Measurements from ENCODE around the gene RAMP2. TPM values are rescaled to one million over a fixed set of nuclear protein-coding genes. Genes with fewer than 3 reads are reported as not detected.

The RAMP2 gene
- total RNA-seq, 2 donors from 2014 or later = 4.9 to 5.1 TPM

DNA sequence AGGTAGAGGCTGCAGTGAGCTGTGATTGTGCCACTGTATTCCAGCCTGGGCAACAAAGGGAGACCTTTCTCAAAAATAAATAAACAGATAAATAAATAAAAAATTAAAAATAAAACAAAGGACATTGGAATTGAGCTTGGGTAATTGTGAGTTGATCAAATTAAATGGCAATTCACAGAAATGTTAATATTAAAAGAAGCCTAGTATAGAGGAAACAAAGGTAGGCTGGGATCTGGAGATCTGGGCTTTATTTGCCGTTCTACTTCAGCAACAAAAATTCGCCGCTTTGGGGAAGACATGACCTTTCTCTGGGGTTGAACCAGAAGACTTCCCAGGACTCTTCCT is 11.9 kb downstream of the RAMP2 start:
- Mint-ChIP-seq H3K27ac (peak overlapping the region; percentile 94), H3K4me1 (peaks cover 7% of the 10 kb centered on the region), H3K27me3 (ENCODE audit: insufficient read depth) (peaks cover 8% of the 10 kb centered on the region), H3K9me3 (no peaks in the 10 kb centered on the region), H3K4me3 (peak overlapping the region; percentile 97), H3K36me3 (ENCODE audit: low read depth) (peaks cover 22% of the 10 kb centered on the region)
- Histone ChIP-seq H3K27me3 (ENCODE audit: control insufficient read depth, insufficient read depth, low read length, poor library complexity, severe bottlenecking) (peaks cover 4% of the 10 kb centered on the region), H3K36me3 (ENCODE audit: control insufficient read depth, insufficient read depth, low read length) (peaks cover 23% of the 10 kb centered on the region), H3K4me1 (ENCODE audit: control insufficient read depth, insufficient read depth, low read length) (no peaks in the 10 kb centered on the region), H3K4me3 (ENCODE audit: low read length) (peak overlapping the region; percentile 95), H3K9me3 (ENCODE audit: control insufficient read depth, low read length) (no peaks in the 10 kb centered on the region), H3K9ac (ENCODE audit: extremely low read depth, low read length, poor library complexity, severe bottlenecking) (peak overlapping the region; percentile 66), H3K27ac (ENCODE audit: low read depth, low read length) (no peak overlapping the region)
- 21 to 29% methylated on average over 3 of the region's 3 CpGs for WGBS, 2 experiments (ENCODE audit: insufficient coverage in 1 of 2, insufficient read length in 1 of 2)
- DNase-seq = no peak
- TF ChIP-seq CTCF (conservative IDR thresholded peaks at IDR 0.05) = no peak

DNA sequence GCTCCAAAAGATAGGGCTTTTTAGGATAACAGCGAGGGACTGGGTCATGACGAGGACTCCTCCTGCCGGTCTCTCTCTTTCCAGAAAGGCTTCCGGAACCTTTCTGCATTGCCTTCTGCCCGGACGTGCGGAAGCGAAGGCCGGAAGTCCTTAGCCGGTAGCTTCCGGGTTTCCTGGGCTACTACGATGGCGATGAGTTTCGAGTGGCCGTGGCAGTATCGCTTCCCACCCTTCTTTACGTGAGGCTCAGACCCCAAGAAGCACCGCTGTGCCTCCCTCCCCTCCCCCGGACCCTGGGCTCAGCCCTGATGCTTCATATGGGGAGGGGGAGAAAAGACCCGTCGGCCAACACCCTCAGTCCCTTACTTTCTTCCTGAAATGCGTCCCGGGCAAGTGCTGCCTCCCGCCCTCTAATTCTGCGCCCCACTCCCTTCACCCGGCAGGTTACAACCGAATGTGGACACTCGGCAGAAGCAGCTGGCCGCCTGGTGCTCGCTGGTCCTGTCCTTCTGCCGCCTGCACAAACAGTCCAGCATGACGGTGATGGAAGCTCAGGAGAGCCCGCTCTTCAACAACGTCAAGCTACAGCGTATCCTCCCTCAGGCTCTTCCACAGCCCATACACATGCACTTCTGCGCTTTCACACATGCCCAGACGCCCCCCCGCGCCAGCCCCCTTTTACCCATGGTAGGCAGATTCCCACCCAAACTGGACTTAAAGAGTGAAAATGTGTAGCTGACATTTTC is 12.4 kb downstream of the RAMP2 start, which contains the start of gene VPS25:
Gene VPS25 (plus strand): TSS at position 160 of the 746 bp plus-strand sequence. CDS start 27 bp downstream, at position 187.
- H3K36me3 Mint-ChIP-seq (ENCODE audit: low read depth) = peaks cover 26% of the 10 kb centered on the region

DNA sequence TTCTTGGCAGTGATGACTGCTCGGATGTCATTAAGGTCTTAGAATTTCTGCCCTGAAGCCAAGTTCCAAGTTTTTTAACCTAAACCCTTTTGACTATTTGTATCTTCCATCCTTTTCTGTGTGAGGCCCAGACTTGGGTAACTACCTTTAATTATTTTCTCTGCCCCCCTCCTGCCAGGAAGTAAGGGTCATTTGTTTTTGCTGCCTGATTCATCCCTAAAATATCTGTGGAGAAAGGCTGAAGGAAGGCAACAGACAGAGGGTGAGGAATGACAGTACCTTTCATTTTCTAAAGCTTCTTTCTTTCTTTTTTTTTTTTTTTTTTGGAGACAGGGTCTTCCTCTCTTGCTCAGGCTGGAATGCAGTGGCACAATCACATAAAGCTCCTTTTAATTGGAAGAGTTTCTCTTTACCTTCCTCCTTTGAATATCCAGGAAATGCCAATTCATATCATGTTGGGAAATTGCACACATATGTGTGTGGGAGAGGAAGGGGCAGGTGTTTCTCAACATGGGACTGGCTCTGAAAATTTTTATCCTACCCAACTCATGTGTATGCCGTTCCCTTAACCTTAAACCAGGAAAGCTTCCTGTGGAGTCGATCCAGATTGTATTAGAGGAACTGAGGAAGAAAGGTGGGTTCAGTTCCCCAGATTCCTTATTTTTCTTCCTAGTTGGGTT is 13.2 kb downstream of the RAMP2 start:
- Histone ChIP-seq H3K27me3 (ENCODE audit: control insufficient read depth, insufficient read depth, low read length, poor library complexity, severe bottlenecking) (no peaks in the 10 kb centered on the region), H3K4me3 (ENCODE audit: low read length) (peak overlapping the region; percentile 95), H3K27ac (ENCODE audit: low read depth, low read length) (no peak overlapping the region), H3K9ac (ENCODE audit: extremely low read depth, low read length, poor library complexity, severe bottlenecking) (peak overlapping the region; percentile 66), H3K36me3 (ENCODE audit: control insufficient read depth, insufficient read depth, low read length) (peaks cover 27% of the 10 kb centered on the region), H3K4me1 (ENCODE audit: control insufficient read depth, insufficient read depth, low read length) (no peaks in the 10 kb centered on the region), H3K9me3 (ENCODE audit: control insufficient read depth, low read length) (no peaks in the 10 kb centered on the region)
- peak overlapping the region; percentile 97 for H3K4me3 Mint-ChIP-seq
- H3K27me3 Mint-ChIP-seq (ENCODE audit: insufficient read depth) = no peaks in the 10 kb centered on the region
- peaks cover 7% of the 10 kb centered on the region for H3K4me1 Mint-ChIP-seq
- H3K27ac Mint-ChIP-seq = no peak overlapping the region
- TF ChIP-seq CTCF (conservative IDR thresholded peaks at IDR 0.05) = no peak
- peaks cover 27% of the 10 kb centered on the region for H3K36me3 Mint-ChIP-seq (ENCODE audit: low read depth)
- no peak for DNase-seq
- 64 to 86% methylated on average over 1 to 3 of the region's 3 CpGs for WGBS, 2 experiments (ENCODE audit: insufficient coverage in 1 of 2, insufficient read length in 1 of 2)
- H3K9me3 Mint-ChIP-seq = no peaks in the 10 kb centered on the region

More for the DNA sequence above, 12.4 kb downstream of the RAMP2 start, which contains the start of gene VPS25:
- Mint-ChIP-seq H3K27ac (peak within 1 kb of the TSS; percentile 94), H3K4me3 (peak within 1 kb of the TSS; percentile 97), H3K27me3 (ENCODE audit: insufficient read depth) (peaks cover 3% of the 10 kb centered on the region), H3K4me1 (peaks cover 7% of the 10 kb centered on the region), H3K9me3 (no peaks in the 10 kb centered on the region)
- no peaks in the 10 kb centered on the region for H3K9me3 ChIP-seq (ENCODE audit: control insufficient read depth, low read length)
- peaks cover 24% of the 10 kb centered on the region for H3K36me3 ChIP-seq (ENCODE audit: control insufficient read depth, insufficient read depth, low read length)
- no peaks in the 10 kb centered on the region for H3K27me3 ChIP-seq (ENCODE audit: control insufficient read depth, insufficient read depth, low read length, poor library complexity, severe bottlenecking)
- peak within 1 kb of the TSS; percentile 66 for H3K9ac ChIP-seq (ENCODE audit: extremely low read depth, low read length, poor library complexity, severe bottlenecking)
- peak; percentile 95 for DNase-seq
- no peak within 1 kb of the TSS for H3K27ac ChIP-seq (ENCODE audit: low read depth, low read length)
- no peaks in the 10 kb centered on the region for H3K4me1 ChIP-seq (ENCODE audit: control insufficient read depth, insufficient read depth, low read length)
- peak within 1 kb of the TSS; percentile 95 for H3K4me3 ChIP-seq (ENCODE audit: low read length)
- peak; percentile 38 for TF ChIP-seq CTCF (conservative IDR thresholded peaks at IDR 0.05)
- 1% methylated on average over 21 to 38 of the region's 39 CpGs for WGBS, 2 experiments (ENCODE audit: insufficient coverage in 1 of 2, insufficient read length in 1 of 2)
